Loucy (cell line): ENCODE data around the gene PFKFB1.

Experiments used
- CTCF ChIP-seq: fragments of 200-600 bp; sonication (generic); conservative IDR thresholded peaks from 2 replicates; pipeline ENCODE4 v1.5.1; 2014; ENCODE audit warnings: mild to moderate bottlenecking, antibody characterized with exemption, low read length
- EZH2phosphoT487 ChIP-seq: fragments of 200-600 bp; IDR thresholded peaks from 2 replicates; pipeline ENCODE4 v1.6.1; 2018; ENCODE audit warnings: antibody characterized with exemption, mild to moderate bottlenecking, moderate library complexity, borderline replicate concordance

GRCh38 chrX:54995621-54996020, 1.6 kb upstream of the PFKFB1 start:
- no peak for TF ChIP-seq EZH2phosphoT487
- no peak for TF ChIP-seq CTCF
